ENCODE data around the gene LYRM4.

LYRM4 gene

GRCh38 chr6:5174756-5175549 is 85.8 kb downstream of the LYRM4 start:
- H3K4me1 Mint-ChIP-seq: peaks cover 45% of the 10 kb centered on the region
- H3K27me3 Mint-ChIP-seq (ENCODE audit: low read depth): no peaks in the 10 kb centered on the region
- peak in 2 of 3 experiments; percentile 13 to 15 for TF ChIP-seq CTCF (IDR thresholded peaks at IDR 0.05; ENCODE audit: unreplicated experiment in 3 of 3)
- no peaks in the 10 kb centered on the region for H3K36me3 Mint-ChIP-seq (ENCODE audit: low read depth)
- no peaks in the 10 kb centered on the region for H3K9me3 Mint-ChIP-seq
- H3K4me3 Mint-ChIP-seq: no peak overlapping the region
- H3K27ac Mint-ChIP-seq: peak overlapping the region in 1 of 3 experiments; percentile 17

- Mint-ChIP-seq H3K4me1 (peaks cover 45% of the 10 kb centered on the region), H3K36me3 (ENCODE audit: low read depth) (no peaks in the 10 kb centered on the region), H3K27me3 (ENCODE audit: low read depth) (no peaks in the 10 kb centered on the region), H3K9me3 (no peaks in the 10 kb centered on the region), H3K4me3 (no peak overlapping the region), H3K27ac (peak overlapping the region; percentile 17 to 34 (median 30))
- TF ChIP-seq CTCF (IDR thresholded peaks at IDR 0.05; ENCODE audit: unreplicated experiment in 3 of 3): no peak
These were observed 86.5 kb downstream of the LYRM4 start for GRCh38 chr6:5174244-5174643.

GRCh38 chr6:5173810-5174209 is 86.9 kb downstream of the LYRM4 start:
- no peak overlapping the region for H3K4me3 Mint-ChIP-seq
- no peaks in the 10 kb centered on the region for H3K27me3 Mint-ChIP-seq (ENCODE audit: low read depth)
- no peaks in the 10 kb centered on the region for H3K9me3 Mint-ChIP-seq
- H3K27ac Mint-ChIP-seq: peak overlapping the region; percentile 17 to 34 (median 30)
- no peak for TF ChIP-seq CTCF (IDR thresholded peaks at IDR 0.05; ENCODE audit: unreplicated experiment in 3 of 3)
- no peaks in the 10 kb centered on the region for H3K36me3 Mint-ChIP-seq (ENCODE audit: low read depth)
- H3K4me1 Mint-ChIP-seq: peaks cover 45% of the 10 kb centered on the region

- no peaks in the 10 kb centered on the region for H3K9me3 Mint-ChIP-seq
- H3K4me3 Mint-ChIP-seq: no peak overlapping the region
- no peaks in the 10 kb centered on the region for H3K27me3 Mint-ChIP-seq (ENCODE audit: low read depth)
- no peaks in the 10 kb centered on the region for H3K36me3 Mint-ChIP-seq (ENCODE audit: low read depth)
- H3K4me1 Mint-ChIP-seq: peaks cover 44% of the 10 kb centered on the region
- peak overlapping the region in 2 of 3 experiments; percentile 0 to 13 for H3K27ac Mint-ChIP-seq
- no peak for TF ChIP-seq CTCF (IDR thresholded peaks at IDR 0.05; ENCODE audit: unreplicated experiment in 3 of 3)
These were observed 87.8 kb downstream of the LYRM4 start for GRCh38 chr6:5172897-5173474.

- no peaks in the 10 kb centered on the region for H3K36me3 Mint-ChIP-seq (ENCODE audit: low read depth)
- H3K9me3 Mint-ChIP-seq: no peaks in the 10 kb centered on the region
- H3K27ac Mint-ChIP-seq: peak overlapping the region in 1 of 3 experiments; percentile 34
- H3K27me3 Mint-ChIP-seq (ENCODE audit: low read depth): no peaks in the 10 kb centered on the region
- H3K4me1 Mint-ChIP-seq: peaks cover 37% of the 10 kb centered on the region
- no peak for TF ChIP-seq CTCF (IDR thresholded peaks at IDR 0.05; ENCODE audit: unreplicated experiment in 3 of 3)
- H3K4me3 Mint-ChIP-seq: no peak overlapping the region
These were observed 88.6 kb downstream of the LYRM4 start for GRCh38 chr6:5172041-5172653.
